Measurements from ENCODE around the gene CLOCK.

CLOCK gene

DNA sequence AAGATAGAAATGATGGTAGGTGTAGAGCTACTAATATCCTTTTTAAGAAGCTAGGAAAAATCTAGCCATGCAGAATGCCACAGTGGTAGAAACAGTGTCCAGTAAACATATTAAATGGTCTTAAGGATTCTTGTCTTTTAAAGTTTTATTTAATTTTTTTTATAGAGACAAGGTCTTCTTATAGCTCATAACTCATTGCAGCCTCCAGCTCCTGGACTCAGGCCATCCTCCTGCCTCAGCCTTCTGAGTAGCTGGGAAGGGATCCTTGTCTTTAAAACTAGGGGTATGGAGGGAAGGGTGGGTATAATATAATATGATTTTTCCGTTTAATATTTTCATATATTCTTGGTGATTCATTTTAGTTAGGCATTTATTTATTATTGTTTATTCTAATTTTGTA lies 147.1 kb downstream of the CLOCK start:
- POLR2A ChIA-PET = interaction anchor here (0.7 kb wide), 1 partner anchor 11 kb away, joined by 3 read pairs; no protein-coding TSS in a partner anchor
- CTCF ChIA-PET = interaction anchor here (2.5 kb wide), 1 partner anchor 10 kb away, joined by 13 read pairs; no protein-coding TSS in a partner anchor
- DNase-seq (ENCODE audit: extremely low spot score) = no peak
- TF ChIP-seq, protein P1, sequence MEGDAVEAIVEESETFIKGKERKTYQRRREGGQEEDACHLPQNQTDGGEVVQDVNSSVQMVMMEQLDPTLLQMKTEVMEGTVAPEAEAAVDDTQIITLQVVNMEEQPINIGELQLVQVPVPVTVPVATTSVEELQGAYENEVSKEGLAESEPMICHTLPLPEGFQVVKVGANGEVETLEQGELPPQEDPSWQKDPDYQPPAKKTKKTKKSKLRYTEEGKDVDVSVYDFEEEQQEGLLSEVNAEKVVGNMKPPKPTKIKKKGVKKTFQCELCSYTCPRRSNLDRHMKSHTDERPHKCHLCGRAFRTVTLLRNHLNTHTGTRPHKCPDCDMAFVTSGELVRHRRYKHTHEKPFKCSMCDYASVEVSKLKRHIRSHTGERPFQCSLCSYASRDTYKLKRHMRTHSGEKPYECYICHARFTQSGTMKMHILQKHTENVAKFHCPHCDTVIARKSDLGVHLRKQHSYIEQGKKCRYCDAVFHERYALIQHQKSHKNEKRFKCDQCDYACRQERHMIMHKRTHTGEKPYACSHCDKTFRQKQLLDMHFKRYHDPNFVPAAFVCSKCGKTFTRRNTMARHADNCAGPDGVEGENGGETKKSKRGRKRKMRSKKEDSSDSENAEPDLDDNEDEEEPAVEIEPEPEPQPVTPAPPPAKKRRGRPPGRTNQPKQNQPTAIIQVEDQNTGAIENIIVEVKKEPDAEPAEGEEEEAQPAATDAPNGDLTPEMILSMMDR (IDR thresholded peaks at IDR 0.05; ENCODE audit: control extremely low read depth, extremely low read depth, low read depth, missing control alignments) = no peak

DNA sequence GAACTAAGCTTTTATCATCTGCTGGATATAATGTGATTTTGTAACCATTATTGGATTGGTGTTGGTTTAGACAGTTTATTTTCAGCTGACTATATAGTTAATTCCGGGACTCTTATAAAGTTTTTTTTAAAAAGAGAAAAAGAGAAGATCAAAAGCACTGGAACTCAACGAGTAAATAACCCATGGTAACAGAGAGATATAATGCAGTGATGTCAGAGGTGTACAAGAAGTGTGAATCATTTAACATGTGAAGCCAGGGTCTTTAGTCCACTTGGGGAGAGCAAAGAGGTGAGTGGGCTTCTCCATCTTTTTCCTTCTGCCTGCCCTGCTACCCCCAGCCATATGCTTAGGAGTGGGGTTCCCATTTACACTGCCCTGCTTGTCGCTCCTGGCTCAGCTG lies 147.7 kb downstream of the CLOCK start:
- CTCF ChIA-PET = interaction anchor here (1.3 to 2.5 kb wide), 2 partner anchors 11 to 19 kb away, joined by 3 to 13 read pairs; no protein-coding TSS in a partner anchor
- DNase-seq (ENCODE audit: extremely low spot score) = no peak
- POLR2A ChIA-PET = interaction anchor here (0.7 kb wide), 1 partner anchor 47 kb away, joined by 3 read pairs; no protein-coding TSS in a partner anchor
- TF ChIP-seq, protein P1 (IDR thresholded peaks at IDR 0.05; ENCODE audit: control extremely low read depth, extremely low read depth, low read depth, missing control alignments) = no peak

DNA sequence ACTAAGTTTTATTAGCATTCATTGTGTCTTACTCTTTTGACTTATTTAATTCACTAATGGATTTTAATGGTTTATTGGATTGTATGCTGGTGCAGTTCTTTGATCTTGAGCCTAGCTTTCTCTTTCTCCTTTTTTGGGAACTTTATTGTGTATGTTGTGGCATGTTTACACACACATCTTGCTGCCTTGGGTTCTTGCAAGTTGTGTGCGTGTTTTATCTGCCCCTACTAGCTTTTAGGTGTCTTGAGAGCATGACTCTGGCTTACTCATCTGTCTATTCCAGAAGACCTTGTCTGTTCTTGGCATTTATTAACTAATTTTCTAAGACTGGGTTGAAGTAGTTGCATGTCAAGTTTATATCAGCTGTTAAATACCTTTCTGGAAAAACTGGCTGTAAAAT lies 148.2 kb downstream of the CLOCK start:
- POLR2A ChIA-PET = interaction anchor here (0.7 kb wide), 1 partner anchor 46 kb away, joined by 3 read pairs; no protein-coding TSS in a partner anchor
- no peak for DNase-seq (ENCODE audit: extremely low spot score)
- TF ChIP-seq, protein P1 (IDR thresholded peaks at IDR 0.05; ENCODE audit: control extremely low read depth, extremely low read depth, low read depth, missing control alignments) = no peak

DNA sequence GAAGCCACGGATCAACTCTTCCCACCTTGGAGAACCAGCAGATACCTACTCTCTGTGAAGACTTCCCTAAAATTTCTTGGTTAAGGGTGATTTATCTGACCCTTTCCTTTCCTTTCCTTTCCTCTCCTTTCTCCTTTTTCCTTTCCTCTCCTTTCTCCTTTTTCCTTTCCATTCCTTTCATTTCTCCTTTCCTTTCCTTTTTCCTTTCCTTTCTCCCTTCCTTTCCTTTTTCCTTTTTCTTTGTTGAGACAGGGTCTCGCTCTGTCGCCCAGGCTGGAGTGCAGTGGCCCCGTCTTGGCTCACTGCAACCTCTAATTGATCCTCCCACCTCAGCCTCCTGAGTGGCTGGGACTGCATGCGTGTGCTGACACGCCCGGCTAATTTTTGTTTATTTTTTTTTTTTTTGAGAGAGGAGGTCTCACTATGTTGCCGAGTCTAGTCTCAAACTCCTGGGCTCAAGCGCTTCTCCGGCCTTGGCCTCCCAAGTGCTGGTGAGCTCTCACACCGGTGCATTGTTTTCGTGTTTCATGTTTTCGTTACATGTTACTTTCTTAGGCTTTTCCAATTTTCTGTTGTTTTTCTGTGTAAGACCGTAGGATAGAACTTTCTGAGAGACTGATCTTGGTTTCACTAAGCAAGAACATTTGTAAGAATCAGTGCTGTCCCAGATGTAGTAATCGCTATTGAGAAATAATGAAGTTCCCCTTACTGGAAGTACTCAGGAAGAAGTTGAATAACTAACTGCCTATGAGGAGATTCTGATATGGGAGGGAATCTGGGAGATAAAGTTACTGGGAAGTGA lies 149.0 kb downstream of the CLOCK start:
- ChIA-PET CTCF (interaction anchor here (0.8 to 2.5 kb wide), 5 partner anchors 9 to 52 kb away, joined by 3 to 13 read pairs (median 3); partner anchors contain the start of gene SRD5A3), POLR2A (no interaction called here)
- TF ChIP-seq, protein P1 (IDR thresholded peaks at IDR 0.05; ENCODE audit: control extremely low read depth, extremely low read depth, low read depth, missing control alignments) = no peak
- no peak for DNase-seq (ENCODE audit: extremely low spot score)

More for the DNA sequence above, 148.2 kb downstream of the CLOCK start:
- CTCF ChIA-PET = interaction anchor here (0.8 to 2.5 kb wide), 5 partner anchors 8 to 53 kb away, joined by 3 to 13 read pairs (median 3); partner anchors contain the start of gene SRD5A3

DNA sequence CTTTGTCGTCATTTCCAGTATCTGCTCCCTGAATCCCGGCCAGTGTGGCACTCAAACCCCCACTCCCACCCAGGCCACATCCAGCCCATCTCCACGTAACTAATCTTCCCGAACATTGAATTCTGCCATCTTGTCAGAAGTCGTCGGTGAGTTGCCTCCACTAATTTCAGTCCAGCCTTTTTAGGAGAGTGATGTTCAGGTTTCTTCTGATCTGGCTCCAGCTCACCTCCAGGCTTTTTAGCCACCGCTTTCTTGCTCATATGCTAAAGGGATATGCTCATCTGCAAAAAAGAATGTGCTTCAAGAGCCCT lies 149.6 kb downstream of the CLOCK start:
- TF ChIP-seq, protein P1 (IDR thresholded peaks at IDR 0.05; ENCODE audit: control extremely low read depth, extremely low read depth, low read depth, missing control alignments) = no peak
- DNase-seq (ENCODE audit: extremely low spot score) = no peak
- POLR2A ChIA-PET = no interaction called here
- CTCF ChIA-PET = interaction anchor here (3.6 kb wide), 1 partner anchor 51 kb away, joined by 28 read pairs; the partner anchor contains the start of gene SRD5A3

DNA sequence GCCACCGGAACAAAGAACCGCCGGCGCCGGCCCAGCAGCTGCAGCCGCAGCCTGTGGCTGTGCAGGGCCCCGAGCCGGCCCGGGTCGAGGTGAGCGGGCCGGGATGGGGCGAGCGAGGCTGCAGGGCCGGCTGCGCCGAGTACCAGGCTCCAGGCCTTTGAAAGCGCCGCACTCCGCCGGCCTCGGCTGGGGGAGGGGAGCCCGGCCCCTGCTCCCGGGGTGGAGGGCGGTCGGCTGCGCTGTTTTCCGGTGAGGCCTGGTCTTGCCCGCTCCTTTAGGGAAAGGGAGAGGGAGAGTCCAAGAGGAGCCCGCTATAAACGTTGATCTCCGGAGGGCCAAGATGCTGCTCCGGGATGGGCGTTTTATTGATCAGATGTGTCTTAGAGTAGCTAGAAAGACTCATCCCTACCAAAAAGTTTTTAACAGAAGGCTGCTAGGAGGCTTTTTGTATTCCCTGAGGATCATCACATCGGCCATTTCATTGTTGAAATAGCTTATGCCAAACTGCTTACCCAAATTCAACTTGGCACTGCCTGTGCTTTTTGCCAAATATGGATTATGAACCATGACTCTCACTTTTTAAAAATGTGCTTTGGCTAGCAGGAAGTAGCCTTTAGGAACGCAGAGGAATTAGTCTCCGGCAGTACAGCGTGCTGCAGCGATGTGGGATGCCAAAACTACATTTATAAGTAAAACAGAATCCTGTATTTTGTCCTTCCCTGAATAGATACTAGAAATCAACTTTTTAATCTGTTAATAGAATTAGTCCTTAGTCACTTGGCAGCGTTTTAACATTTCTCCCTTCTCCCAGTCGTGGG lies 150.2 kb downstream of the CLOCK start:
- TF ChIP-seq, protein P1 (IDR thresholded peaks at IDR 0.05; ENCODE audit: control extremely low read depth, extremely low read depth, low read depth, missing control alignments) = no peak
- ChIA-PET CTCF (interaction anchor here (1.1 to 3.6 kb wide), 6 partner anchors 10 to 551 kb away, joined by 3 to 28 read pairs (median 5); partner anchors contain the start of gene SRD5A3), POLR2A (interaction anchor here (0.6 kb wide), 1 partner anchor 27 kb away, joined by 4 read pairs; no protein-coding TSS in a partner anchor)
- DNase-seq (ENCODE audit: extremely low spot score) = peak; percentile 43
